ENCODE measurements around the gene OR5M3.

- TF ChIP-seq POLR2A (IDR thresholded peaks at IDR 0.05; ENCODE audit: borderline replicate concordance, extremely low read depth, insufficient read depth, insufficient read length), result no peak
- no peak for TF ChIP-seq YY1 (IDR thresholded peaks at IDR 0.05; ENCODE audit: extremely low read depth, insufficient replicate concordance, low read depth, low read length)
- TF ChIP-seq, protein P1, sequence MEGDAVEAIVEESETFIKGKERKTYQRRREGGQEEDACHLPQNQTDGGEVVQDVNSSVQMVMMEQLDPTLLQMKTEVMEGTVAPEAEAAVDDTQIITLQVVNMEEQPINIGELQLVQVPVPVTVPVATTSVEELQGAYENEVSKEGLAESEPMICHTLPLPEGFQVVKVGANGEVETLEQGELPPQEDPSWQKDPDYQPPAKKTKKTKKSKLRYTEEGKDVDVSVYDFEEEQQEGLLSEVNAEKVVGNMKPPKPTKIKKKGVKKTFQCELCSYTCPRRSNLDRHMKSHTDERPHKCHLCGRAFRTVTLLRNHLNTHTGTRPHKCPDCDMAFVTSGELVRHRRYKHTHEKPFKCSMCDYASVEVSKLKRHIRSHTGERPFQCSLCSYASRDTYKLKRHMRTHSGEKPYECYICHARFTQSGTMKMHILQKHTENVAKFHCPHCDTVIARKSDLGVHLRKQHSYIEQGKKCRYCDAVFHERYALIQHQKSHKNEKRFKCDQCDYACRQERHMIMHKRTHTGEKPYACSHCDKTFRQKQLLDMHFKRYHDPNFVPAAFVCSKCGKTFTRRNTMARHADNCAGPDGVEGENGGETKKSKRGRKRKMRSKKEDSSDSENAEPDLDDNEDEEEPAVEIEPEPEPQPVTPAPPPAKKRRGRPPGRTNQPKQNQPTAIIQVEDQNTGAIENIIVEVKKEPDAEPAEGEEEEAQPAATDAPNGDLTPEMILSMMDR (IDR thresholded peaks at IDR 0.05 in 2 of 3, conservative IDR thresholded peaks at IDR 0.05 in 1 of 3; ENCODE audit: borderline replicate concordance in 1 of 3, insufficient read depth in 1 of 3, low read depth in 2 of 3, low read length in 2 of 3), result no peak
Observed at GRCh38 chr11:56486801-56487200, 13.6 kb upstream of the OR5M3 start.

Data from HCT116 (cell line).